NCI-H1092 (cell line): ENCODE data around the gene LIN54.
"Not testable (repeated sequence)": the region's sequence is repeated elsewhere in the genome, so short reads cannot be mapped to it uniquely, and the experiment has no call there.

Experiments
- DNase-seq: peaks from one replicate; lab custom pipeline; 2025; lab: John Stamatoyannopoulos, UW

The LIN54 gene

GRCh38 chr4:83010522-83011318 is at the start of gene LIN54:
TSS of gene LIN54 (minus strand) at chr4:83010823. CDS start at chr4:82984844, 25,979 bp downstream.
- DNase-seq = peak; percentile 19

DNA sequence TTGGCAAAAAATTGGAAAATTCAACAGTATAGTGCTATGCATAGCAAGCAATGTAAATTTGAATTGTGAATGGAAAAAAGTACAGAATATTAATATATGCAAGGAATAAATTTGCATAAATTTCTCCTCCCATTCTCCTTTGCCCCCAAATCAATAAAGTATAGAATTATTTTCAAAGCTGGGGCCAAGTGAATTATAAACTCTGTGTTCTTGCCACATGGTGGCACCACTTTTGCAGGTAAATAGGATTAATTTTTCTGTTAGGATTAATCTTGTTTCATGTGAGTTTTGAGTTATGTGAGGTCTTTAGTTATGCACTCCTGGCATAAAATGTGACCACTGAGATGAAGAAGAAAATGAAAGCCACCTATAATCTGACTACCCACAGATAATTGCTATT is 44.3 kb upstream of the LIN54 start:
- DNase-seq = no peak

- DNase-seq = not testable (repeated sequence)
Measured at GRCh38 chr4:83048781-83049180, 38.2 kb upstream of the LIN54 start.

DNA sequence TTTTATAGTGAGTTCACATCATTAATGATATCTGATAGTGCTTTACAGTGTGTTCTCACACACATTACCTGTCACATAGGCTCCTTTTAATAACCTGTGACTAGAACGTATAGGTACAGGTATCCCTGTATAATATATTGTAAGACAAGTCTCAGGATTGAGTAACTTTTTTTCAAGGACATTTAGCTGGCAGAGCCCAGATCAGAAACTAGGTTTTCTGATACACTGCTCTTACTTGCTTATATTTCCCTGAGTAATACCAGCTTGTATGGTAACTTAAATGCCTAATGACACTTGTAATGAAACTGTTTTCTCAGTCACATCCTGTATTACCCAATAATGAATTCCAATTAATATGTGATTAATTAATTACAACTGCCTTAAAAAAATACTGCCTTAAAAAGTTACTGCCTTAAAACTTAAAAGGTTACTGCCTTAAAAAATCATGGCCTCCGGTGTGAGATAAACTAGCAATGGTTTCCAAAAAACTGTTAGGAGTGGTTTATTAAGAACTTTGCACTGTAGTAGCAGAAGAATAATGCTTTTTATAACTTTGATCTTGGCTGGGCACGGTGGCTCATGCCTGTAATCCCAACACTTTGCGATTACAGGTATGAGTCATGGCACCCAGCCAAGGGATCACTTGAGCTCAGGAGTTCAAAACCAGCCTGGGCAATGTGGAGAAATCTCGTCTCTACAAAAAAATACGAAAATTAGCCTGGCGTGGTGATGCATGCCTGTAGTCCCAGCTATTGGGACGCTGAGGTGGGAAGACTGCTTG is 36.3 kb upstream of the LIN54 start:
- DNase-seq = no peak

DNA sequence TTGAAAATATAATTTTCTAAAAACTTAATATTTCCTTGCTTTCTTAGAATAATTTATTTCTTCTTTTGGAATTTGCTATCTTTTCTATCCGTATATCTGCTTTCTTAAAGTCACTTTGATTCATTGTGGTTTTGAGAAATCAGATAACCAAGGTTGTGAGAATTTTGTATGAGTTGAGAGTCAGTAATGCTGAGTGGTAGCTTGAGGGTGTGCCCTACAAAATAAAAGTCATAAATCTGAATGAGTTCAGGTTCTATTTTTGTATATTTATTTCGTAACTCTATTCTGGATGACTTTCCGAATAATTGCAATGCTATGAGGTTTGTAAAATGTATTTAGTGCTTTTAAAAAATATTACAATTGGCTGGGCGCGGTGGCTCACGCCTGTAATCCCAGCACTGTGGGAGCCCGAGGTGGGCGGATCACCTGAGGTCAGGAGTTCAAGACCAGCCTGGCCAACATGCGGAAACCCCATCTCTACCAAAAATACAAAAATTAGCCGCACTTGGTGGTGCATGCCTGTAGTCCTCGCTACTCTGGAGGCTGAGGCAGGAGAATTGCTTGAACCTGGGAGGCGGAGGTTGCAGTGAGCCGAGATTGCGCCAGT is 33.3 kb upstream of the LIN54 start:
- DNase-seq = no peak

- not testable (repeated sequence) for DNase-seq
Measured at GRCh38 chr4:83043157-83043556, 32.5 kb upstream of the LIN54 start.

DNA sequence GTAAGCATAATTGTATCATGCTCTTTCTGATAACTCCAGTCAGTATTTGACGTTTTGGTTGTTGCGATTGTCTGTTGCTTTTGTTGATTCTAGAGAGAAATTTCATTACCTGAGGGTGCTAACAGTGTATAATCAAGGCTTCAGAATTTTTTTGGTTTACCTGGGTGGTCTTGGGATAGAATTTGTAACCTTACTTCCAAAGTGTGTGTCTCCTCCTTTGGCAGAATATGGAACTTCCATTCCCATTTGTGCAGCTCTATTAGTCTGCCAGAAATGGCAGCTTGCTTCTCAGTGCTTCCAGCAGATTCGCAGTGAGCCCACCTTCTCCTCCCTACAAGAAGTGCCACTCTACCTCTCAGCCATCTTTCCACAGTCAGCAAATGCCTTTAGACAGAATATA is 29.6 kb upstream of the LIN54 start:
- no peak for DNase-seq

GRCh38 chr4:83036991-83037665 is 26.5 kb upstream of the LIN54 start:
- no peak for DNase-seq

GRCh38 chr4:83034630-83035494 is 24.2 kb upstream of the LIN54 start, which contains the start of gene COPS4:
TSS of gene COPS4 (plus strand) at chr4:83035183. CDS start at chr4:83035225, 42 bp downstream.
- DNase-seq = peak; percentile 100

DNA sequence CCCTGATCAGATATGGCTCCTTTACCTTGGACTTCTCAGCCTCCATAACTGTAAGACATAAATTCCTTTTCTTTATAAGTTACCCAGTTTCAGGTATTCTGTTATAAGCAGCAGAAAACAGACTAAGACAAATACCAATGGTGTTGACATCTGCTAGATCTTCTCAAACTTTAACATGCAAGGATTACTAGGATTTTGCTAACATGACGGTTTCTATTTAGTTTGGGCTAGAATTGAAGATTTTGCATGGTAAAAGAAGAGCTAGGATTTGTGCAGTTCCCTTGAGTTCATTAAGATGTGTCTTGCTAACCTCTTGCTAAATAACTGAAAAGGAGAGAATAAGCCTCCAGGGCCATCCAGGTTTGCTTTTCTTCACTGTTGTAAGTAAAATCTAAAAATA is 19.1 kb upstream of the LIN54 start:
- no peak for DNase-seq

DNA sequence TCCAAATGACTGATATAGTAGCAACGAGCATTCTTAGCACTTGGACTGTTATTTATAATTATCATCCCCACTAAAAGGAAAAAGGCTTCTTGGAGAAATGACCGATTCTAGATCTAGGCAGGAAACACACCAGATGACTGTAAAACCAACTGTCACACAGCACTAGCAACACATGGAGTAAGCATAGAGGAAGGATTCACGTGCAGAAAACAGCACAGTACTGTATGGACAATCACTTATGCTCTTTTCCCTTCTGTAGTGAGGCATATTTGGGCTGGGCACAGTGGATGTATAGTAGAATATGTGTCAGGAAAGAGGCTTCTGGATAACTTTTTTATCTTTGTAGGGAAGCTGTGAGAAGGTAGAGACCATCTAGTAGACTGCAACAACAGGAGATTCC is 18.4 kb upstream of the LIN54 start:
- DNase-seq = no peak

GRCh38 chr4:83025563-83025962 is 14.9 kb upstream of the LIN54 start:
- DNase-seq = no peak

DNA sequence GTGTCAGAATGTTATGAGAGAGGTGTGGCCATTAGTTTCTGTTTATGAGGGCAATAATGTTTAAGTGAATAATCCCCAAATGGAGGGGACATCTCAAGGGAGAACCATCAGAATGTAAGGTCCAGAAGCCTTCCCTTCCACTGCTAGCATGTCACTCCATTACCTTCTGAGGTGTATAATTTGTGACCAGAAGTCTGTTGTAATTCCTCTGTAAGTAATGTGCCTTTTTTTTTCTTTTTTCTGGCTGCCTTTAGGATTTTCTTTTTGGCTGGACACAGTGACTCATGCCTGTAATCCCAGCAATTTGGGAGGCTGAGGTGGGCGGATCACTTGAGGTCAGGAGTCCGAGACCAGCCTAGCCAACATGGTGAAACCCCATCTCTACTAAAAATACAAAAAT is 13.6 kb upstream of the LIN54 start:
- DNase-seq = no peak

DNA sequence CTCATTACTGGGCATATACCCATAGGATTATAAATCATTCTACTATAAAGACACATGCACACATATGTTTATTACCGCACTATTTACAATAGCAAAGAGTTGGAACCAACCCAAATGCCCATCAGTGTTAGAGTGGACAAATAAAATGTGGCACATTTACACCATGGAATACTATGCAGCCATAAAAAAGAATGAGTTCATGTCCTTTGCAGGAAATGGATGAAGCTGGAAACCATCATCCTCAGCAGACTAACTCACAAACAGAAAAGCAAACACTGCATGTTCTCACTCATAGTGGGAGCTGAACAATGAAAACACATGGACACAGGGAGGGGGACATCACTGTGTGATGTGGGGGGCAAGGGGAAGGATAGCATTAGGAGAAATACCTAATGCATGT is 13.0 kb upstream of the LIN54 start:
- DNase-seq = not testable (repeated sequence)

GRCh38 chr4:83022724-83023450 is 12.3 kb upstream of the LIN54 start:
- DNase-seq = no peak

DNA sequence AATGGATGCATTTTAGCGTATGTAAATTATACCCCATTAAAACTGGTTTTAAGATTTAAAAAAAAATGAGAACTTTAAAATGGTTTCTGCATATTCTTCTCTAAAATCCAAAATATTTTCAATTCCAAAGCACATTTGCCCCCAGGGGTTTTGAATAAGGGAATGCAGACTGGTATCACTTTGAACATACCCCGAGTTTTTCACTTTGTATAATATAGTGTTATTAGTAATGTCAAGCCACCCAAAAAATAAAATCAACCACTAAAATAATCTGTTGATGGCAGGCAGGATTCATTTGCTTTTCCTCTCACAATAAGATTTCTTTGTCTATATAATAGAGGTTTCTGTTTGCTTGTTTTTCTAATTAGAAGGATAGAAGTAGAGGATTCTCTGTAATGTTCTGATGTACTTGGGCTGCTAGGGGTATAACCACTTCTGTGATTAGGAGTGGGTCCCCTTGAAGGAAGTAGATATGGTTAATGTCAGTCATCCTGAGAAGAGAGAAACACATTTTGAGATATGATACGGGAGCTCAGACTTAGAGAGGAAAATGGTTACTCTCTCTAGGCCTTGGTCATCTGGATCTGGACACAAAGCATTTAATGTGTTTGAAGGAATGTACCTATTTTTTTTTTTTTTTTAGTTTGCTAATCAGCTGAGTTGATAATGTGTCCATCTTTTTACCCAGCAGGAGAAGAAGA is 9.3 kb upstream of the LIN54 start:
- no peak for DNase-seq

DNA sequence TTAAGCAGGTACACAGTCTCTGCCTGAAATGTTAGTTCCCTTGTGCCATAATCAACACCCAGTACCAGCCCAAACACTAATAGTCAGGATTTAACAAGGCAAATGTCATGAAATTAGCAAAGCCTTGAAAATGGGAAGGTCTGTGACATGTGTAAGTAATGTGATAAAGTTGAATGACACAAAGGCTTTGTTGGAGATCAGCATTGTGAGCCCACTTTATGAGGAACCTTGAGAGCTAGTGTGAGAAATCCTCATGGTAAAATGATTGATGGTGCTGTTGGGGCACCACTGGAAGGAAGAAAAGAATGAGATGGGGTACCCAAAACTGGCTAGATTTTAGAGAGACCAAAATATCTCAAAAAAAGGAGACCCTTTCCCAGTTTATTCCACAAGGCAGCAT is 3.3 kb upstream of the LIN54 start:
- DNase-seq = no peak

- DNase-seq = no peak
Measured at GRCh38 chr4:83013420-83013867, 2.8 kb upstream of the LIN54 start.

DNA sequence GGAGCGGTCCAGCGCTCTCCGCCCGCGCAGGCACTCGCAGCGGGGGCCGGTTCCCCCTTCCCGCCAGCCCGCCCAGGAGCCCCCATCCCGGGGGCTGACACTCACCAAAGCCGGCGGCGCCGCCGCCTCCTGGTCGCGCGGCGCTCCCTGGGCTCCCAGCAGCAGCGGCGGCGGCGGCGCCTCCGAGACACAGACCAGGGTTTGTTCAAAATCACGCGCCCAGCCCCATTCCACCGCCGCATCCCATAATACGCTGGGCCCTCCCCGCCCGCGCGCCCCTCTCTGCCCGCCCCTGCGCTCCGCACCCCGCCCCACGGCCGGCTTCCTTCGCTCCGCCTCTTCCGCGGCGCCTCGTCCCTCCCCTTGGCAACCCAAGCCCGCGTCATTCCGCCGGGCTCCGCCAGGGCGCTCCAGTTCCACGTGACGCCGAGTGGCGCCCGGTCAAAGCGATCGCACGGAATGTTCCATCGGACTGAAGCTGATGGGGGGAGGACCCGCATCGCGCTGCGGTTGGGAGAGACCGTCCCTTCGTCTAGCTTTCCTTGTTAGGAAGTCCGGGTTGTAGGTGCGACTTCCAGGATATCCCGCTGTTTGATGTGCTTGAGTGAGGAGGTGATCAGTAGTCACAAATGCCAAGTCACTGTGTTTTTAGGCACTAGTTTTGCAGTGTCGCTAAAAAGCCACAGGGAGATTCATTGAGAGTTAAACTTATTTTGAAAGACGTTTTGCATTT is 2.2 kb upstream of the LIN54 start:
- DNase-seq = peak; percentile 97
